Neural crest cell (in vitro differentiated cells): ENCODE results near the gene SYT5. TPM values are rescaled to one million over a fixed set of nuclear protein-coding genes. Genes with fewer than 3 reads are reported as not detected.
A peak's percentile ranks its signal among the peaks of the same experiment; 100 is the strongest.

ENCODE experiments used
- DNase-seq: peaks from one replicate; pipeline ENCODE4 v3.0.0; 2021; ENCODE audit warnings: low read depth, mixed read lengths, low spot score
- H3K27ac Mint-ChIP-seq: one replicate; pipeline ENCODE4 v1.8.0; 2021; ENCODE audit warnings: mild to moderate bottlenecking, mixed read lengths; ENCODE audit not compliant: unreplicated experiment
- H3K27me3 Mint-ChIP-seq: 2 replicates; pipeline ENCODE4 v1.8.0; 2021; ENCODE audit warnings: low read depth, mild to moderate bottlenecking, mixed read lengths
- H3K36me3 Mint-ChIP-seq: 2 replicates; pipeline ENCODE4 v1.8.0; 2021; ENCODE audit warnings: low read depth, mild to moderate bottlenecking, mixed read lengths
- H3K4me1 Mint-ChIP-seq: 2 replicates; pipeline ENCODE4 v1.8.0; 2021; ENCODE audit warnings: mixed read lengths
- H3K4me3 Mint-ChIP-seq: one replicate; pipeline ENCODE4 v1.8.0; 2021; ENCODE audit warnings: mild to moderate bottlenecking, mixed read lengths
- H3K9me3 Mint-ChIP-seq: 2 replicates; pipeline ENCODE4 v1.8.0; 2021; ENCODE audit warnings: mixed read lengths
- total RNA-seq: library from RNA; stranded (reverse); gene quantifications from 2 replicates; pipeline ENCODE4 v1.2.1, GENCODE V29; 2021
- TF ChIP-seq, protein P1 (sequence below): fragments of 200-600 bp; sonication (generic); conservative IDR thresholded peaks from 2 replicates; pipeline ENCODE4 v1.5.0; 2021; ENCODE audit warnings: antibody characterized with exemption, mild to moderate bottlenecking

Gene SYT5
- total RNA-seq, 1 donor from 2014 or later, result 3.5 TPM

DNA sequence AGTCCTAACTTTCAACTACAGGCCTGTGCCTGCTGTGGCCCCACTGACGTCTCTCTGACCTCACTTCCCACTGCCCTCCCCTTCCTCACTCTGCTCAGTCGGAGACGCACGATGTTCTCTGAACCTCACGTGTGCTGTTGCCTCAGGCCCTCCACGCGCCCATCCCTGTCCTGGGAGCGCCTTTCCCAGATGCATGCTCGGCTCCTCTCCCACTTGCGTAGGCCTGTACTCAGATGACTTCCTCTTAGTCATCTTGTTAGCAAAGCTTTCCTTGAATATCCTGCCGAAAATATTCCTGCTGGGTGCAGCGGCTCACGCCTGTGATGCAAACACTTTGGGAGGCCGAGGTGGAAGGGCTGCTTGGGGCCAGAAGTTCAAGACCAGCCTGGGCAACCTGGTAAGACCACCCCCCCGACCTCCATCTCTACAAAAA, 9.3 kb upstream of the SYT5 start:
- Mint-ChIP-seq H3K9me3 (no peaks in the 10 kb centered on the region), H3K27me3 (peaks cover 52% of the 10 kb centered on the region), H3K4me3 (no peak overlapping the region), H3K4me1 (no peaks in the 10 kb centered on the region), H3K27ac (no peak overlapping the region), H3K36me3 (no peaks in the 10 kb centered on the region)
- DNase-seq, result no peak
- TF ChIP-seq, protein P1, sequence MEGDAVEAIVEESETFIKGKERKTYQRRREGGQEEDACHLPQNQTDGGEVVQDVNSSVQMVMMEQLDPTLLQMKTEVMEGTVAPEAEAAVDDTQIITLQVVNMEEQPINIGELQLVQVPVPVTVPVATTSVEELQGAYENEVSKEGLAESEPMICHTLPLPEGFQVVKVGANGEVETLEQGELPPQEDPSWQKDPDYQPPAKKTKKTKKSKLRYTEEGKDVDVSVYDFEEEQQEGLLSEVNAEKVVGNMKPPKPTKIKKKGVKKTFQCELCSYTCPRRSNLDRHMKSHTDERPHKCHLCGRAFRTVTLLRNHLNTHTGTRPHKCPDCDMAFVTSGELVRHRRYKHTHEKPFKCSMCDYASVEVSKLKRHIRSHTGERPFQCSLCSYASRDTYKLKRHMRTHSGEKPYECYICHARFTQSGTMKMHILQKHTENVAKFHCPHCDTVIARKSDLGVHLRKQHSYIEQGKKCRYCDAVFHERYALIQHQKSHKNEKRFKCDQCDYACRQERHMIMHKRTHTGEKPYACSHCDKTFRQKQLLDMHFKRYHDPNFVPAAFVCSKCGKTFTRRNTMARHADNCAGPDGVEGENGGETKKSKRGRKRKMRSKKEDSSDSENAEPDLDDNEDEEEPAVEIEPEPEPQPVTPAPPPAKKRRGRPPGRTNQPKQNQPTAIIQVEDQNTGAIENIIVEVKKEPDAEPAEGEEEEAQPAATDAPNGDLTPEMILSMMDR, result no peak

DNA sequence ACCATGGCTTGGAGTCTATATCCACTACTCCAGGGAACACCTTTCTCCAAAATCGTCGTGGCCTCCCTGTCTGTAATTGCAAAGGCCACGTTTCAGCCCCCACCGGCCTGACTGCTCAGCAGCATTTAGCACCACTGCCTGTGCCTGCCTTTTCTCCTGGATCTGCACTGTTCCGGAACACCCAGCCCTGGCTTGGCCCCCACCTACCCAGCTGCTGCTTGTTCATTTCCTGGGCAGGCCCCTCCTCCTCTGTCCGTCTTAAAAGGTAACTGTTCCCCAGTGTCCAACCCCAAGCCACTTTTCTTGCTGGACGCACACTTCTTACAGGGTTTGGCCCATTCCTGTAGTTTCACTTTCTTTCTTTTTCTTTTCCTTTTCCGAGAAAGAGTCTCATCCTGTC, 8.5 kb upstream of the SYT5 start:
- TF ChIP-seq, protein P1, result no peak
- no peak for DNase-seq
- Mint-ChIP-seq H3K27ac (no peak overlapping the region), H3K4me1 (no peaks in the 10 kb centered on the region), H3K4me3 (no peak overlapping the region), H3K27me3 (peaks cover 53% of the 10 kb centered on the region), H3K9me3 (no peaks in the 10 kb centered on the region), H3K36me3 (no peaks in the 10 kb centered on the region)

DNA sequence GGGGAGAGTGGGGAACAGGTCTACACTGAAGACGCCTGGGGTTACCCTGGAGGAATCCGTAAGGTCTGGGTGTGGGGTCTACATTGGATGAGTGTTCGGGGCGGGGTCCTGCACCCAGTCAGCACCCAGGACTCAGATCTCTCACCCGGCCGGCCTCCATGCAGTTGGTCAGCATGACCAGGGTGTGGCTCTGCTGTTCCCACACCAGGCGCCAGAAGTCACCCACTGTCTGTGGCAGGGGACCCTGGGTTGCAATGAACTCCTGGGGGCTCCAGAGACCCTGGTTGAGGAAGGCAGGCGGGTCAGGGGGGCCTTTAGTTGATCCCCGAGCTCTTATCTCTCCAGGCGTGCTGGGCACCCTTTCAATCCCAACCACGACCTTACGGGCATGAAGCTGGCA, 6.0 kb upstream of the SYT5 start:
- TF ChIP-seq, protein P1, result no peak
- DNase-seq, result no peak
- H3K4me3 Mint-ChIP-seq, result no peak overlapping the region
- H3K36me3 Mint-ChIP-seq, result no peaks in the 10 kb centered on the region
- no peak overlapping the region for H3K27ac Mint-ChIP-seq
- no peaks in the 10 kb centered on the region for H3K4me1 Mint-ChIP-seq
- H3K9me3 Mint-ChIP-seq, result no peaks in the 10 kb centered on the region
- H3K27me3 Mint-ChIP-seq, result peaks cover 58% of the 10 kb centered on the region

DNA sequence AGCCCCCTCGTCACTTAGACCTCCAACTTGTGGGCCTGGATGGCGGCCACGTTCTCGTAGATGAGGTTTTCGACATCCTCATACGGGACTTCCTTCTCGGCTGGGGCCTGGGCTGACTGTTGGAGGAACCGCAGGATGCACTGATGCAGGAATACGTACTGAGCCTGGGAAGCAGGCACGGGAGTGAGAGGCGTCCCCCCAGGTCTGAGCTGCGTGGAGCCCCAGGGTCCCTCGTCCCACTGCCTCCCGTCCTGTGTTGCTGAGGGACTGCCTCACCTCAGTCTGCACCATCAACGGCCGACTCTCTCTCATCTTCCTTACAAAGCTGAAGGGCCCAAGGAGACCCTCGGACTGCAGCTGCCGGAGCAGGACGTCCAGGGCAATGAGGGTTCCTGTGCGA, 1.7 kb upstream of the SYT5 start:
- DNase-seq, result no peak
- Mint-ChIP-seq H3K36me3 (no peaks in the 10 kb centered on the region), H3K27me3 (peaks cover 84% of the 10 kb centered on the region), H3K4me1 (peaks cover 15% of the 10 kb centered on the region), H3K9me3 (no peaks in the 10 kb centered on the region), H3K27ac (no peak overlapping the region), H3K4me3 (no peak overlapping the region)
- TF ChIP-seq, protein P1, result no peak

DNA sequence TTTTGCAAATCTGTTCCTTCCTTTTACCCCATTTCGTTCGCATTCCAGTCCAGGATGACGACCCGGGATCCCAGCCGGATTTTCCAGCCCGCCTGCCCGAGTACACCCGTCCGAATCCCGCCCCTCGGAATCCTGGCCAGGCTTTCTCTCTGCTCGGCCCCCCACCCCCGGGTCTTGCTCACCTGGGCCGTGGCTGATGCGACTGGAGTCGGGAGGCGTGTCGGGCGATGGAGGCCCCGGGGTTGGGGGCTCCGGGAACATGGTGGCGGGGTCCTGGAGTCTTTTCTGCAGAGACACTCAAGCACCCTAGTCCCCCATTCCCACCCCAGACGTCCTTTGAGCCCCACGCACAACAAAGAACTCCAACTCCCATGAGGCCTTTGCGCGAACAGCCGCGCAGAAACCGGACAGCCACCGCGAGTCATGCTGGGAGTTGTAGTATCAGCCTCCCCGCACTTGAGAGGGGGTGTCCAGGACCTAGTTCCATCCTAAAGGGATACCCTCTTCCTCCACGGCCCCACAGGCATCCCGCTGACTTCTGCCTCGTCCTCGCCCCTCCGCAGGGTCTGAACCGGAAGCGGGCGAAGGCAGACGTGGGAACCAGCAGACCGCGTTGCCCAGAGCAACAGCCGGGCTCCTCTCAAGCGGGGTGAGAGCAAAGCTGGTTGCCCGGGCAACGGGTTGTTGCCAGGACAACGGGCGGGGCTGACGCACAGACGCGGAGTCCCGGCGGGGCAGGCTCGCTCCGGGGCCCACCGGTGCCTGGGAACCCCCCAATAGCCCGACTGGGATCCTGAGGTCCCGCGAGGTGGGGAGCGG, 1.1 kb downstream of the SYT5 start:
- TF ChIP-seq, protein P1, result no peak
- DNase-seq, result peak; percentile 86
- H3K4me3 Mint-ChIP-seq, result peak overlapping the region; percentile 91
- no peaks in the 10 kb centered on the region for H3K9me3 Mint-ChIP-seq
- H3K36me3 Mint-ChIP-seq, result no peaks in the 10 kb centered on the region
- peaks cover 91% of the 10 kb centered on the region for H3K27me3 Mint-ChIP-seq
- peaks cover 15% of the 10 kb centered on the region for H3K4me1 Mint-ChIP-seq
- H3K27ac Mint-ChIP-seq, result peak overlapping the region; percentile 84
